Measurements from ENCODE around the gene NR5A1. TPM values are rescaled to one million over a fixed set of nuclear protein-coding genes. Genes with fewer than 3 reads are reported as not detected.

The NR5A1 gene
- total RNA-seq, 4 donors from 2014 or later = 0.15 to 0.51 TPM; not detected in 2

- DNase-seq (ENCODE audit: low spot score in 2 of 2) = no peak
- TF ChIP-seq CTCF (IDR thresholded peaks at IDR 0.05) (no peak), POLR2A (IDR thresholded peaks at IDR 0.05) (no peak)
Measured at GRCh38 chr9:124514125-124514524, 6.9 kb upstream of the NR5A1 start.

GRCh38 chr9:124513376-124513994, 6.3 kb upstream of the NR5A1 start:
- WGBS, 2 donors = 37 to 40% methylated on average over 4 to 5 of the region's 5 CpGs

More at GRCh38 chr9:124514125-124514524, 6.9 kb upstream of the NR5A1 start:
- whole genome bisulfite sequencing, 2 donors = 81 to 97% methylated on average over 3 to 4 of the region's 4 CpGs
- intact Hi-C loops (cut with DNase I; ENCODE audit: low total_unique reads) = no loop called here
- H3K4me3 ChIP-seq (ENCODE audit: low read depth, poor library complexity, severe bottlenecking) = no peak overlapping the region

GRCh38 chr9:124512806-124513204, 5.6 kb upstream of the NR5A1 start:
- intact Hi-C loops (cut with DNase I; ENCODE audit: low total_unique reads) = no loop called here
- no peak for TF ChIP-seq CTCF (IDR thresholded peaks at IDR 0.05)
- TF ChIP-seq POLR2A (IDR thresholded peaks at IDR 0.05) = no peak
- no peak overlapping the region for H3K4me3 ChIP-seq (ENCODE audit: low read depth, poor library complexity, severe bottlenecking)
- DNase-seq (ENCODE audit: low spot score in 2 of 2) = no peak
- WGBS, 2 donors = 79 to 81% methylated on average over 9 of the region's 9 CpGs

More at GRCh38 chr9:124513376-124513994, 6.3 kb upstream of the NR5A1 start:
- intact Hi-C loops (cut with DNase I; ENCODE audit: low total_unique reads) = no loop called here
- H3K4me3 ChIP-seq (ENCODE audit: low read depth, poor library complexity, severe bottlenecking) = no peak overlapping the region
- no peak for DNase-seq (ENCODE audit: low spot score in 2 of 2)
- TF ChIP-seq POLR2A (IDR thresholded peaks at IDR 0.05) (no peak), CTCF (IDR thresholded peaks at IDR 0.05) (no peak)

GRCh38 chr9:124511891-124512805, 4.9 kb upstream of the NR5A1 start:
- TF ChIP-seq POLR2A (IDR thresholded peaks at IDR 0.05) (no peak), CTCF (IDR thresholded peaks at IDR 0.05) (no peak)
- H3K4me3 ChIP-seq (ENCODE audit: low read depth, poor library complexity, severe bottlenecking) = no peak overlapping the region
- intact Hi-C loops (cut with DNase I; ENCODE audit: low total_unique reads) = no loop called here
- no peak for DNase-seq (ENCODE audit: low spot score in 2 of 2)
- 64 to 70% methylated on average over 19 to 23 of the region's 23 CpGs for WGBS, 2 donors

GRCh38 chr9:124511426-124511840, 4.2 kb upstream of the NR5A1 start:
- 85 to 89% methylated on average over 6 of the region's 6 CpGs for WGBS, 2 donors
- DNase-seq (ENCODE audit: low spot score in 2 of 2) = no peak

More at GRCh38 chr9:124511426-124511840, 4.2 kb upstream of the NR5A1 start:
- no peak for TF ChIP-seq CTCF (IDR thresholded peaks at IDR 0.05)
- no peak for TF ChIP-seq POLR2A (IDR thresholded peaks at IDR 0.05)
- H3K4me3 ChIP-seq (ENCODE audit: low read depth, poor library complexity, severe bottlenecking) = no peak overlapping the region
- intact Hi-C loops (cut with DNase I; ENCODE audit: low total_unique reads) = no loop called here
